Neural crest cell (in vitro differentiated cells): ENCODE results near the gene ADCY3. TPM values are rescaled to one million over a fixed set of nuclear protein-coding genes. Genes with fewer than 3 reads are reported as not detected.

ENCODE experiments used
- DNase-seq: peaks from one replicate; pipeline ENCODE4 v3.0.0; 2021; ENCODE audit warnings: low read depth, mixed read lengths, low spot score
- H3K27ac Mint-ChIP-seq: one replicate; pipeline ENCODE4 v1.8.0; 2021; ENCODE audit warnings: mild to moderate bottlenecking, mixed read lengths; ENCODE audit not compliant: unreplicated experiment
- H3K27me3 Mint-ChIP-seq: 2 replicates; pipeline ENCODE4 v1.8.0; 2021; ENCODE audit warnings: low read depth, mild to moderate bottlenecking, mixed read lengths
- H3K36me3 Mint-ChIP-seq: 2 replicates; pipeline ENCODE4 v1.8.0; 2021; ENCODE audit warnings: low read depth, mild to moderate bottlenecking, mixed read lengths
- H3K4me1 Mint-ChIP-seq: 2 replicates; pipeline ENCODE4 v1.8.0; 2021; ENCODE audit warnings: mixed read lengths
- H3K4me3 Mint-ChIP-seq: one replicate; pipeline ENCODE4 v1.8.0; 2021; ENCODE audit warnings: mild to moderate bottlenecking, mixed read lengths
- H3K9me3 Mint-ChIP-seq: 2 replicates; pipeline ENCODE4 v1.8.0; 2021; ENCODE audit warnings: mixed read lengths
- total RNA-seq: library from RNA; stranded (reverse); gene quantifications from 2 replicates; pipeline ENCODE4 v1.2.1, GENCODE V29; 2021
- TF ChIP-seq, protein P1 (sequence below): fragments of 200-600 bp; sonication (generic); conservative IDR thresholded peaks from 2 replicates; pipeline ENCODE4 v1.5.0; 2021; ENCODE audit warnings: antibody characterized with exemption, mild to moderate bottlenecking

ADCY3 gene
- total RNA-seq, 1 donor from 2014 or later: 49.2 TPM

- no peak overlapping the region for H3K27ac Mint-ChIP-seq
- H3K36me3 Mint-ChIP-seq: peaks cover 4% of the 10 kb centered on the region
- TF ChIP-seq, protein P1, sequence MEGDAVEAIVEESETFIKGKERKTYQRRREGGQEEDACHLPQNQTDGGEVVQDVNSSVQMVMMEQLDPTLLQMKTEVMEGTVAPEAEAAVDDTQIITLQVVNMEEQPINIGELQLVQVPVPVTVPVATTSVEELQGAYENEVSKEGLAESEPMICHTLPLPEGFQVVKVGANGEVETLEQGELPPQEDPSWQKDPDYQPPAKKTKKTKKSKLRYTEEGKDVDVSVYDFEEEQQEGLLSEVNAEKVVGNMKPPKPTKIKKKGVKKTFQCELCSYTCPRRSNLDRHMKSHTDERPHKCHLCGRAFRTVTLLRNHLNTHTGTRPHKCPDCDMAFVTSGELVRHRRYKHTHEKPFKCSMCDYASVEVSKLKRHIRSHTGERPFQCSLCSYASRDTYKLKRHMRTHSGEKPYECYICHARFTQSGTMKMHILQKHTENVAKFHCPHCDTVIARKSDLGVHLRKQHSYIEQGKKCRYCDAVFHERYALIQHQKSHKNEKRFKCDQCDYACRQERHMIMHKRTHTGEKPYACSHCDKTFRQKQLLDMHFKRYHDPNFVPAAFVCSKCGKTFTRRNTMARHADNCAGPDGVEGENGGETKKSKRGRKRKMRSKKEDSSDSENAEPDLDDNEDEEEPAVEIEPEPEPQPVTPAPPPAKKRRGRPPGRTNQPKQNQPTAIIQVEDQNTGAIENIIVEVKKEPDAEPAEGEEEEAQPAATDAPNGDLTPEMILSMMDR: no peak
- peak overlapping the region; percentile 65 for H3K4me3 Mint-ChIP-seq
- no peaks in the 10 kb centered on the region for H3K9me3 Mint-ChIP-seq
- no peak for DNase-seq
- peaks cover 35% of the 10 kb centered on the region for H3K4me1 Mint-ChIP-seq
- H3K27me3 Mint-ChIP-seq: peaks cover 2% of the 10 kb centered on the region
These were observed 2.5 kb upstream of the ADCY3 start for GRCh38 chr2:24922556-24922955.

DNA sequence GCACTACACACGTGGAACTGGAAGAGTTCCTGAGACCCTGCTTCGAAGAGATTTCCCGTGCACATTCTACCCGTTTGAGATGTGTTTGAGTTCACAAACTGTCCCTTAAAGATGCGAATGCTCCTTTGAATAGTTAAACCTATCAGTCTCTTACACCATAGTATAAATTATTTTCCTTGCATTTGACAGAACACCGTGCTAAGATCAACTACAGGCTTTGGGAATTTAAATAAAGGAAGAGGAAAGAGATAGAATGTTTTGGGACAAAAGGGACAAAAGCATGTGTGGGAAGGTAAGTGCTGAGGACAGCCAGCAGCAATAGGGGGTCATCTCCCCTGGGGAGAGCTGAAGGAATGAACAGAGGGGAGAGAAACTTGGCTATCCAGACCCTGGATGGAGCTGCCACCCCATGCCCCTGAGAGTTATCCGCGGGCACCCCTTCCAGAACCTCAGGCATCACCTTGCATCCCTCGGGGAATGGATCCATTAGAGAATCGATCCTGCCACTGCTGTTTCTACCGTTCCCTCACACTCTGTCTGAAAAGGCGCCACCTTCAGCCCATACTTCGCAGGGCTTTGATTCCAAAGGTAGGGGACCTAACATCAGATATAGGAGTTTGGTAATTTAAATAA, 888 bp upstream of the ADCY3 start:
- TF ChIP-seq, protein P1: peak; percentile 38
- H3K9me3 Mint-ChIP-seq: no peaks in the 10 kb centered on the region
- H3K27ac Mint-ChIP-seq: no peak overlapping the region
- H3K4me3 Mint-ChIP-seq: peak overlapping the region; percentile 70
- H3K4me1 Mint-ChIP-seq: peaks cover 29% of the 10 kb centered on the region
- peaks cover 2% of the 10 kb centered on the region for H3K27me3 Mint-ChIP-seq
- no peak for DNase-seq
- H3K36me3 Mint-ChIP-seq: peaks cover 4% of the 10 kb centered on the region

DNA sequence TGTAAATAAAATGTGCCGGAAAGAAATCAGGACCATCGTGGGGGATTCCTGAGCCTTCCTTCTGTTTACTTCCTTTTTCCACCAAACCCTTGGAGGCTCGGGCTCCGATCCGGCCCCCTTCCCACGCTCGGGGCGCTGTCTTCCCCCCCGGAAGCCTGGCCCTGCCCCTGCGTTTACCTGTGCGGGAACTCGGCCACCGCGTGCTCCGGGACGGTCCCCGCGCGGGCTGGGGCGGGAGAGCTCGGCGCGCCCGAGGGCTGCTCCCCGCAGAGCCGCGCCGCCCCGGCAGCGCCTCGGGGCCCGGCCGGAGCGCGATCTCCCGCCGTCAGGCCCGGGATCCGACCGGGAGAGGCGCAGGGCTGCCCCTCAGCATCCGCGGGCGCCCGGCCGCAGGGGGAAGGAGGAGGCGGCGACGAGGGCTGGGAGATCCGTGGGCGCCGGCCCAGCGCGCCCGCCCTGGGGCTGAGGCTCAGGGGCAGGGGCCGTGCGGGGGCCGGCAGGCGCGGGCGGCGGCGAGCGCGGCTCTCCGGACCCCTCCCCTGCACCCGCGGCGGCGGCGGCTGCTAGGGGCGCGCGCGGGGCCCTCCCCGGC, 435 bp downstream of the ADCY3 start:
- Mint-ChIP-seq H3K36me3 (peaks cover 4% of the 10 kb centered on the region), H3K4me1 (peaks cover 29% of the 10 kb centered on the region), H3K27ac (no peak overlapping the region), H3K9me3 (no peaks in the 10 kb centered on the region), H3K4me3 (peak overlapping the region; percentile 95), H3K27me3 (peaks cover 2% of the 10 kb centered on the region)
- peak; percentile 33 for DNase-seq
- TF ChIP-seq, protein P1: no peak

GRCh38 chr2:24919037-24919505, 966 bp downstream of the ADCY3 start:
- Mint-ChIP-seq H3K27me3 (peaks cover 2% of the 10 kb centered on the region), H3K27ac (no peak overlapping the region)
- DNase-seq: no peak

GRCh38 chr2:24918326-24919036, 1.6 kb downstream of the ADCY3 start:
- H3K4me1 Mint-ChIP-seq: peaks cover 24% of the 10 kb centered on the region
- no peak overlapping the region for H3K27ac Mint-ChIP-seq
- H3K36me3 Mint-ChIP-seq: peaks cover 4% of the 10 kb centered on the region
- DNase-seq: no peak
- peaks cover 2% of the 10 kb centered on the region for H3K27me3 Mint-ChIP-seq
- H3K4me3 Mint-ChIP-seq: peak overlapping the region; percentile 95
- TF ChIP-seq, protein P1: no peak
- H3K9me3 Mint-ChIP-seq: no peaks in the 10 kb centered on the region

More at GRCh38 chr2:24919037-24919505, 966 bp downstream of the ADCY3 start:
- Mint-ChIP-seq H3K36me3 (peaks cover 4% of the 10 kb centered on the region), H3K4me3 (peak overlapping the region; percentile 95), H3K4me1 (peaks cover 29% of the 10 kb centered on the region), H3K9me3 (no peaks in the 10 kb centered on the region)
- TF ChIP-seq, protein P1: no peak
